Esophagus squamous epithelium (tissue), 4 donors: ENCODE results near the gene GAS2L1.

ENCODE experiments used
- CTCF ChIP-seq, 6 experiments: fragments of 450-650 bp in 4 of 6; fragments of 200-600 bp in 2 of 6; sonication (generic) in 2 of 6; IDR thresholded peaks; one replicate each; pipeline ENCODE4 v1.5.1; 2016 to 2019; ENCODE audit warnings: antibody characterized with exemption in 6 of 6, mild to moderate bottlenecking in 4 of 6, moderate library complexity in 4 of 6
- POLR2A ChIP-seq, 4 donors: fragments of 450-650 bp; IDR thresholded peaks; one replicate each; pipeline ENCODE4 v1.6.1; 2017; ENCODE audit warnings: antibody characterized with exemption in 4 of 4, mild to moderate bottlenecking in 4 of 4, moderate library complexity in 3 of 4

- TF ChIP-seq CTCF (IDR thresholded peaks at IDR 0.05) (no peak), POLR2A (IDR thresholded peaks at IDR 0.05) (no peak)
Observed at GRCh38 chr22:29313576-29314466, 7.4 kb downstream of the GAS2L1 start.
